Loucy (cell line): ENCODE results near the gene TMEM82.

Source experiments
- H2AFZ ChIP-seq: fragments of 200-600 bp; sonication (generic); 2 replicates; pipeline ENCODE4 v1.6.0; 2016; ENCODE audit warnings: antibody characterized with exemption, mild to moderate bottlenecking, low read length, moderate library complexity
- H3F3A ChIP-seq: fragments of 200-600 bp; 2 replicates; pipeline ENCODE4 v1.6.0; 2016; ENCODE audit warnings: antibody characterized with exemption, low read depth, mild to moderate bottlenecking
- H3K27me3 ChIP-seq: fragments of 200-600 bp; sonication (generic); 2 replicates; pipeline ENCODE4 v1.6.1; 2014; ENCODE audit warnings: low read length, mild to moderate bottlenecking; ENCODE audit not compliant: insufficient read depth, poor library complexity, severe bottlenecking
- H3K36me3 ChIP-seq: fragments of 200-600 bp; sonication (generic); 2 replicates; pipeline ENCODE4 v1.6.1; 2016; ENCODE audit warnings: low read length; ENCODE audit not compliant: insufficient read depth
- H3K4me1 ChIP-seq: fragments of 200-600 bp; sonication (generic); 2 replicates; pipeline ENCODE4 v1.5.1; 2014; ENCODE audit warnings: low read length, mild to moderate bottlenecking; ENCODE audit not compliant: insufficient read depth, poor library complexity, severe bottlenecking
- H3K4me2 ChIP-seq: fragments of 200-600 bp; sonication (generic); 2 replicates; pipeline ENCODE4 v1.6.0; 2014; ENCODE audit warnings: antibody characterized with exemption, low read length, low read depth, mild to moderate bottlenecking; ENCODE audit not compliant: poor library complexity, severe bottlenecking
- H3K4me3 ChIP-seq: fragments of 200-600 bp; sonication (generic); 2 replicates; pipeline ENCODE4 v1.5.1; 2014; ENCODE audit warnings: low read length, mild to moderate bottlenecking, mixed read lengths; ENCODE audit not compliant: poor library complexity, severe bottlenecking
- H3K79me2 ChIP-seq: fragments of 200-600 bp; sonication (generic); 2 replicates; pipeline ENCODE4 v1.6.1; 2014; ENCODE audit warnings: low read length; ENCODE audit not compliant: insufficient read depth
- H3K9ac ChIP-seq: fragments of 200-600 bp; sonication (generic); 2 replicates; pipeline ENCODE4 v1.6.0; 2014; ENCODE audit warnings: mild to moderate bottlenecking, low read depth, low read length, moderate library complexity; ENCODE audit not compliant: poor library complexity, severe bottlenecking
- H3K9me2 ChIP-seq: fragments of 200-600 bp; sonication (generic); replicated peaks from 2 replicates; pipeline ENCODE4 v1.6.1; 2016; ENCODE audit warnings: low read depth, low read length, mixed read lengths
- H3K9me3 ChIP-seq: fragments of 200-600 bp; sonication (generic); 2 replicates; pipeline ENCODE4 v1.6.1; 2014; ENCODE audit warnings: mild to moderate bottlenecking, antibody characterized with exemption, low read length, low read depth; ENCODE audit not compliant: insufficient read depth
- H4K20me1 ChIP-seq: fragments of 200-600 bp; sonication (generic); 2 replicates; pipeline ENCODE4 v1.6.0; 2014; ENCODE audit warnings: antibody characterized with exemption, low read length, mild to moderate bottlenecking; ENCODE audit not compliant: insufficient read depth, poor library complexity, severe bottlenecking
- CTCF ChIP-seq: fragments of 200-600 bp; sonication (generic); conservative IDR thresholded peaks from 2 replicates; pipeline ENCODE4 v1.5.1; 2014; ENCODE audit warnings: mild to moderate bottlenecking, antibody characterized with exemption, low read length
- EZH2phosphoT487 ChIP-seq: fragments of 200-600 bp; IDR thresholded peaks from 2 replicates; pipeline ENCODE4 v1.6.1; 2018; ENCODE audit warnings: antibody characterized with exemption, mild to moderate bottlenecking, moderate library complexity, borderline replicate concordance

The TMEM82 gene

GRCh38 chr1:15744122-15744679 lies 1.9 kb downstream of the TMEM82 start:
- Histone ChIP-seq H3K4me2 (no peak overlapping the region), H3K4me3 (no peak overlapping the region)
- no peak for TF ChIP-seq CTCF
- TF ChIP-seq EZH2phosphoT487: no peak

GRCh38 chr1:15747378-15747777 lies 5.1 kb downstream of the TMEM82 start:
- H3K4me2 ChIP-seq: no peak overlapping the region
- H3K27me3 ChIP-seq: no peaks in the 10 kb centered on the region
- H3K79me2 ChIP-seq: no peaks in the 10 kb centered on the region
- no peak overlapping the region for H3K9ac ChIP-seq
- no peak overlapping the region for H3K4me3 ChIP-seq
- no peaks in the 10 kb centered on the region for H3K36me3 ChIP-seq
- H3K9me3 ChIP-seq: no peaks in the 10 kb centered on the region
- H3K4me1 ChIP-seq: no peaks in the 10 kb centered on the region
- H3K9me2 ChIP-seq: no peaks in the 10 kb centered on the region
- H4K20me1 ChIP-seq: no peaks in the 10 kb centered on the region
- no peaks in the 10 kb centered on the region for H3F3A ChIP-seq
- no peak overlapping the region for H2AFZ ChIP-seq
- TF ChIP-seq EZH2phosphoT487: no peak
- TF ChIP-seq CTCF: no peak

More at GRCh38 chr1:15744122-15744679, 1.9 kb downstream of the TMEM82 start:
- no peak overlapping the region for H2AFZ ChIP-seq
- H3K9ac ChIP-seq: no peak overlapping the region
- H3K9me3 ChIP-seq: no peaks in the 10 kb centered on the region
- H3K9me2 ChIP-seq: no peaks in the 10 kb centered on the region
- no peaks in the 10 kb centered on the region for H3K27me3 ChIP-seq
- no peaks in the 10 kb centered on the region for H3K4me1 ChIP-seq
- no peaks in the 10 kb centered on the region for H3K36me3 ChIP-seq
- H3F3A ChIP-seq: no peaks in the 10 kb centered on the region
- no peaks in the 10 kb centered on the region for H4K20me1 ChIP-seq
- H3K79me2 ChIP-seq: no peaks in the 10 kb centered on the region

DNA sequence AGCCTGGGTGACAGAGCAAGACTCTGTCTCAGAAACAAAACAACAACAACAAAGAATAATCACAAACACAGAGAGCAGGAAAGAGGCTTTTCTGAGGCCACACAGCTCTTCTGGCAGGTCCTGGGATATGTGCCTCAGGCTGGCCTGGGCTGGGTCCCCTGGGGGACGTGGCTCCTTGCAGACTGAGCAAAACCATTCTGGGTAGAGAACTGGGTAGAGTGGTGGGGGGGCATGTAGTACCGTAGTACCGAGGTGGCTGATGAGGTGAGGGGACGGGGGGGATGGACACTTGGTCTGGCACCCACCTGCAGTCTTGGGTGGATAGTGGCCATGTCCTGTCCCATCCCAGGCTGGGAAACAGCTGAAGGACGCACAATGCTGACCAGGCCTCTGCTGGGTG lies 6.0 kb downstream of the TMEM82 start:
- Histone ChIP-seq H3F3A (no peaks in the 10 kb centered on the region), H4K20me1 (no peaks in the 10 kb centered on the region), H2AFZ (no peak overlapping the region), H3K4me2 (no peak overlapping the region), H3K4me3 (no peak overlapping the region), H3K27me3 (no peaks in the 10 kb centered on the region), H3K9ac (no peak overlapping the region), H3K79me2 (no peaks in the 10 kb centered on the region), H3K36me3 (no peaks in the 10 kb centered on the region), H3K4me1 (no peaks in the 10 kb centered on the region), H3K9me3 (no peaks in the 10 kb centered on the region), H3K9me2 (no peaks in the 10 kb centered on the region)
- TF ChIP-seq EZH2phosphoT487 (no peak), CTCF (no peak)
